Endothelial cell of umbilical vein (primary cell): ENCODE measurements around the gene SHFL. TPM values are rescaled to one million over a fixed set of nuclear protein-coding genes. Genes with fewer than 3 reads are reported as not detected.

Experiments
- BruUV-seq: library from RNA; stranded (reverse); fragments of 400-500 nt; replicated peaks from 2 replicates; lab custom pipeline; 2021; lab: Mats Ljungman, UMichigan
- CTCF ChIA-PET: fragments of 300-600, 350-600 bp; sonication (Branson Sonifier 250); formaldehyde crosslinking; loops from one replicate; lab custom pipeline; 2021; ENCODE audit warnings: antibody characterized with exemption, inconsistent platforms; lab: Charles Lee
- POLR2A ChIA-PET: fragments of 300-600, 350-600 bp; sonication (Branson Sonifier 250); formaldehyde crosslinking; loops from one replicate; lab custom pipeline; 2021; ENCODE audit warnings: antibody characterized with exemption, inconsistent platforms; lab: Charles Lee
- DNase-seq: peaks from one replicate; pipeline ENCODE4 v3.0.0-alpha.2; 2011; ENCODE audit warnings: low read depth, low spot score
- FAIRE-seq: peaks from 2 replicates; lab custom pipeline; 2011; peaks lifted over from hg19 to GRCh38; lab: Jason Lieb, UNC
- H2AFZ ChIP-seq: 2 replicates; pipeline ENCODE4 v1.6.0; 2012; ENCODE audit warnings: low read depth, low read length, control low read depth, inconsistent platforms
- H3K27ac ChIP-seq: 2 replicates; pipeline ENCODE4 v1.5.1; 2011; ENCODE audit warnings: low read depth, mild to moderate bottlenecking, control low read depth, low read length, moderate library complexity; ENCODE audit not compliant: insufficient read depth
- H3K27me3 ChIP-seq, 2 experiments: 2 replicates each; pipeline versions ENCODE4 v1.6.0 to v1.6.1; 2011; ENCODE audit warnings: low read length in 2 of 2, mixed read lengths in 1 of 2; ENCODE audit not compliant: control insufficient read depth in 2 of 2, insufficient read depth in 2 of 2
- H3K36me3 ChIP-seq, 2 experiments: 2 replicates in 1 of 2; 3 replicates in 1 of 2; pipeline ENCODE4 v1.5.1; 2011; ENCODE audit warnings: low read length in 2 of 2, mild to moderate bottlenecking in 1 of 2, moderate library complexity in 1 of 2; ENCODE audit not compliant: control insufficient read depth in 2 of 2, insufficient read depth in 2 of 2; ENCODE audit errors: extremely low read depth in 1 of 2
- H3K4me1 ChIP-seq: 3 replicates; pipeline ENCODE4 v1.5.1; 2011; ENCODE audit warnings: mild to moderate bottlenecking, low read length; ENCODE audit not compliant: control insufficient read depth, insufficient read depth; ENCODE audit errors: extremely low read depth
- H3K4me2 ChIP-seq: 2 replicates; pipeline ENCODE4 v1.6.1; 2011; ENCODE audit warnings: low read length, control low read depth, mixed read lengths; ENCODE audit not compliant: insufficient read depth
- H3K4me3 ChIP-seq, 3 experiments: fragments of 200-600 bp in 1 of 3; sonication (generic), shearing (Covaris generic) in 1 of 3; replicated peaks in 1 of 3; 2 replicates each; pipeline ENCODE4 v1.5.1; 2011 to 2016; ENCODE audit warnings: control low read depth in 3 of 3, low read length in 3 of 3, mild to moderate bottlenecking in 2 of 3, inconsistent platforms in 1 of 3, low read depth in 1 of 3, moderate library complexity in 1 of 3; ENCODE audit not compliant: insufficient read depth in 1 of 3
- H3K79me2 ChIP-seq: 2 replicates; pipeline ENCODE4 v1.6.0; 2012; ENCODE audit warnings: low read length, inconsistent platforms; ENCODE audit not compliant: control insufficient read depth, insufficient read depth
- H3K9ac ChIP-seq: replicated peaks from 2 replicates; pipeline ENCODE3; 2011; ENCODE audit warnings: low read length, control low read depth; ENCODE audit not compliant: insufficient read depth; ENCODE audit errors: extremely low read depth
- H3K9me1 ChIP-seq: replicated peaks from 3 replicates; pipeline ENCODE4 v1.6.0; 2011; ENCODE audit warnings: mild to moderate bottlenecking, low read length; ENCODE audit not compliant: control insufficient read depth, insufficient read depth; ENCODE audit errors: extremely low read depth
- H3K9me3 ChIP-seq: replicated peaks from 2 replicates; pipeline ENCODE4 v1.5.1; 2012; ENCODE audit warnings: low read length, inconsistent platforms; ENCODE audit not compliant: control insufficient read depth, insufficient read depth
- H4K20me1 ChIP-seq: replicated peaks from 2 replicates; pipeline ENCODE3; 2011; ENCODE audit warnings: mild to moderate bottlenecking, low read length; ENCODE audit not compliant: control insufficient read depth, insufficient read depth; ENCODE audit errors: extremely low read depth
- EZH2 ChIP-seq: IDR thresholded peaks from 2 replicates; pipeline ENCODE4 v1.6.1; 2012; ENCODE audit warnings: borderline replicate concordance, low read depth, mild to moderate bottlenecking, moderate library complexity, low read length, inconsistent platforms; ENCODE audit not compliant: severe bottlenecking
- FOS ChIP-seq: IDR thresholded peaks from 2 replicates; pipeline ENCODE4 v1.6.1; 2011; ENCODE audit warnings: mild to moderate bottlenecking, low read length, moderate library complexity, borderline replicate concordance; ENCODE audit not compliant: insufficient read depth
- GATA2 ChIP-seq: IDR thresholded peaks from 2 replicates; pipeline ENCODE4 v1.7.0; 2011; ENCODE audit warnings: low read depth, mild to moderate bottlenecking, moderate library complexity, mixed read lengths, low read length; ENCODE audit not compliant: insufficient read length, insufficient read depth
- JUN ChIP-seq: IDR thresholded peaks from 2 replicates; pipeline ENCODE4 v1.6.1; 2011; ENCODE audit warnings: borderline replicate concordance, low read depth; ENCODE audit not compliant: insufficient read length, insufficient read depth
- MAX ChIP-seq: IDR thresholded peaks from 2 replicates; pipeline ENCODE4 v1.6.1; 2011; ENCODE audit not compliant: insufficient read depth, insufficient read length
- MYC ChIP-seq: IDR thresholded peaks from one replicate; pipeline ENCODE4 v1.6.1; 2011; ENCODE audit warnings: mild to moderate bottlenecking, low read depth, low read length
- POLR2A ChIP-seq: IDR thresholded peaks from 2 replicates; pipeline ENCODE4 v1.6.1; 2012; ENCODE audit warnings: low read depth, mild to moderate bottlenecking, control low read depth, low read length
- POLR2AphosphoS5 ChIP-seq: IDR thresholded peaks from 2 replicates; pipeline ENCODE4 v1.6.1; 2012; ENCODE audit warnings: low read depth, mild to moderate bottlenecking, control low read depth, low read length, moderate library complexity; ENCODE audit not compliant: insufficient read depth
- dilution Hi-C: fragments of 300-500 bp; cut with MboI; formaldehyde crosslinking; loops from one replicate; pipeline ENCODE4 v1.15.0; 2019; ENCODE audit warnings: low sequenced_read_pairs; ENCODE audit not compliant: extremely low pct_ligation_motif_present
- intact Hi-C: fragments of 100-400 bp; cut with micrococcal nuclease; formaldehyde crosslinking; loops from one replicate; pipeline ENCODE4 v1.10.0; 2022
- polyA plus RNA-seq, 4 experiments: library from polyadenylated mRNA; depleted of rRNA in 3 of 4; stranded (reverse) in 3 of 4; unstranded in 1 of 4; fragments of >200 nt; gene quantifications; 2 replicates each; pipeline versions ENCODE4 v1.2.1 to v1.2.3, GENCODE V29; 2011 to 2012; ENCODE audit warnings: missing spikeins in 1 of 4
- total RNA-seq: library from RNA; stranded (reverse); gene quantifications from 2 replicates; pipeline ENCODE4 v1.2.3, GENCODE V29; 2021
- TF ChIP-seq, protein P1 (sequence below), 2 donors: IDR thresholded peaks; 1 replicate in 1 of 2; 2 replicates in 1 of 2; pipeline ENCODE4 v1.5.1; 2011; ENCODE audit warnings: low read length in 2 of 2, mild to moderate bottlenecking in 2 of 2, moderate library complexity in 2 of 2, control low read depth in 1 of 2, inconsistent platforms in 1 of 2, low read depth in 1 of 2; ENCODE audit not compliant: insufficient read depth in 1 of 2; ENCODE audit errors: extremely low read depth in 1 of 2

Gene SHFL
- total and polyA plus RNA-seq, 2 donors (not counting 3 experiments of a cell fraction or from before 2014, with no cell fraction given), result 34.4 to 36.9 TPM

GRCh38 chr19:10110076-10110971 is 24.2 kb downstream of the SHFL start:
- TF ChIP-seq, protein P1, sequence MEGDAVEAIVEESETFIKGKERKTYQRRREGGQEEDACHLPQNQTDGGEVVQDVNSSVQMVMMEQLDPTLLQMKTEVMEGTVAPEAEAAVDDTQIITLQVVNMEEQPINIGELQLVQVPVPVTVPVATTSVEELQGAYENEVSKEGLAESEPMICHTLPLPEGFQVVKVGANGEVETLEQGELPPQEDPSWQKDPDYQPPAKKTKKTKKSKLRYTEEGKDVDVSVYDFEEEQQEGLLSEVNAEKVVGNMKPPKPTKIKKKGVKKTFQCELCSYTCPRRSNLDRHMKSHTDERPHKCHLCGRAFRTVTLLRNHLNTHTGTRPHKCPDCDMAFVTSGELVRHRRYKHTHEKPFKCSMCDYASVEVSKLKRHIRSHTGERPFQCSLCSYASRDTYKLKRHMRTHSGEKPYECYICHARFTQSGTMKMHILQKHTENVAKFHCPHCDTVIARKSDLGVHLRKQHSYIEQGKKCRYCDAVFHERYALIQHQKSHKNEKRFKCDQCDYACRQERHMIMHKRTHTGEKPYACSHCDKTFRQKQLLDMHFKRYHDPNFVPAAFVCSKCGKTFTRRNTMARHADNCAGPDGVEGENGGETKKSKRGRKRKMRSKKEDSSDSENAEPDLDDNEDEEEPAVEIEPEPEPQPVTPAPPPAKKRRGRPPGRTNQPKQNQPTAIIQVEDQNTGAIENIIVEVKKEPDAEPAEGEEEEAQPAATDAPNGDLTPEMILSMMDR (IDR thresholded peaks at IDR 0.05; ENCODE audit: extremely low read depth in 1 of 2, insufficient read depth in 1 of 2, low read depth in 1 of 2, low read length in 2 of 2), result no peak
- no peak for TF ChIP-seq GATA2
- no peak for TF ChIP-seq MAX
- TF ChIP-seq JUN, result no peak
- no peak for TF ChIP-seq EZH2
- no peak for TF ChIP-seq MYC
- TF ChIP-seq POLR2AphosphoS5, result no peak
- no peak for TF ChIP-seq FOS
- TF ChIP-seq POLR2A, result no peak
- intact Hi-C loops, result no loop called here
- H3K36me3 ChIP-seq, result peaks cover 8 to 37% of the 10 kb centered on the region in 2 experiments
- H3K27ac ChIP-seq, result no peak overlapping the region
- ChIA-PET POLR2A (no interaction called here), CTCF (no interaction called here)
- peaks cover 28% of the 10 kb centered on the region for H3K79me2 ChIP-seq
- H3K4me2 ChIP-seq, result no peak overlapping the region
- H3K27me3 ChIP-seq, result no peaks in the 10 kb centered on the region
- H3K4me1 ChIP-seq, result peaks cover 9% of the 10 kb centered on the region
- H3K9me1 ChIP-seq, result no peaks in the 10 kb centered on the region
- no peaks in the 10 kb centered on the region for H3K9me3 ChIP-seq
- H4K20me1 ChIP-seq, result no peaks in the 10 kb centered on the region
- BruUV-seq, result no TSS peak
- FAIRE-seq (no peak), DNase-seq (no peak)
- no peak overlapping the region for H2AFZ ChIP-seq
- no peak overlapping the region for H3K4me3 ChIP-seq
- H3K9ac ChIP-seq, result no peak overlapping the region
- dilution Hi-C loops, result no loop called here
